Neural progenitor cell (in vitro differentiated cells): Measurements from ENCODE around the gene PPP2R1A.

Experiments used
- CTCF ChIP-seq: fragments of 200-600 bp; sonication (generic); IDR thresholded peaks from 2 replicates; pipeline ENCODE4 v1.5.1; 2017; ENCODE audit warnings: antibody characterized with exemption, mild to moderate bottlenecking
- EZH2 ChIP-seq: fragments of 200-600 bp; sonication (generic); IDR thresholded peaks from 2 replicates; pipeline ENCODE4 v1.6.1; 2017; ENCODE audit warnings: antibody characterized with exemption, mild to moderate bottlenecking, moderate library complexity

- TF ChIP-seq CTCF (no peak), EZH2 (no peak)
Observed at GRCh38 chr19:52226652-52227051, 36.8 kb downstream of the PPP2R1A start.
